Thyroid gland (tissue), 4 donors: ENCODE measurements around the gene SCO2. TPM values are rescaled to one million over a fixed set of nuclear protein-coding genes. Genes with fewer than 3 reads are reported as not detected.
"Not testable (repeated sequence)": the region's sequence is repeated elsewhere in the genome, so short reads cannot be mapped to it uniquely, and the experiment has no call there.

Experiments
- DNase-seq, 2 donors: peaks; one replicate each; pipeline ENCODE4 v3.0.0-alpha.2; 2019
- H3K27ac ChIP-seq, 3 donors: fragments of 200-600 bp; sonication (generic); 1 replicate in 2 of 3; 2 replicates in 1 of 3; pipeline ENCODE4 v1.5.1; 2016 to 2019; ENCODE audit warnings: mild to moderate bottlenecking in 1 of 3, moderate library complexity in 1 of 3
- H3K27me3 ChIP-seq: fragments of 200-600 bp; sonication (generic); one replicate; pipeline ENCODE4 v1.5.1; 2019
- H3K36me3 ChIP-seq, 2 donors: fragments of 200-600 bp; sonication (generic); one replicate each; pipeline ENCODE4 v1.5.1; 2016 to 2019
- H3K4me1 ChIP-seq, 2 donors: fragments of 200-600 bp; sonication (generic); one replicate each; pipeline ENCODE4 v1.5.1; 2017 to 2019
- H3K4me3 ChIP-seq, 3 donors: fragments of 200-600 bp; sonication (generic); replicated peaks in 1 of 3; 1 replicate in 2 of 3; 2 replicates in 1 of 3; pipeline ENCODE4 v1.5.1; 2016; ENCODE audit warnings: mild to moderate bottlenecking in 1 of 3
- H3K9me3 ChIP-seq: fragments of 200-600 bp; sonication (generic); one replicate; pipeline ENCODE4 v1.5.1; 2017
- POLR2A ChIP-seq, 2 donors: fragments of 450-650 bp; IDR thresholded peaks; one replicate each; pipeline ENCODE4 v1.6.1; 2017; ENCODE audit warnings: antibody characterized with exemption in 2 of 2, mild to moderate bottlenecking in 2 of 2, moderate library complexity in 1 of 2
- WGBS, 2 donors: methylation state at CpG; one replicate each; pipeline ENCODE4 v1.1.5; 2017; 5-methylcytosine and 5-hydroxymethylcytosine counted together
- intact Hi-C: fragments of 100-400 bp; cut with DNase I; formaldehyde crosslinking; loops from one replicate; pipeline ENCODE4 v1.15.1; 2023
- total RNA-seq, 4 donors: library from RNA; depleted of rRNA; stranded (reverse); fragments of >200 nt; gene quantifications; one replicate each; pipeline ENCODE4 v1.2.3, GENCODE V29; 2016
- TF ChIP-seq, protein P1 (sequence below), 6 experiments: fragments of 200-600 bp in 3 of 6; fragments of 450-650 bp in 3 of 6; sonication (generic) in 3 of 6; IDR thresholded peaks; one replicate each; pipeline ENCODE4 v1.5.1; 2016 to 2019; ENCODE audit warnings: antibody characterized with exemption in 6 of 6, mild to moderate bottlenecking in 2 of 6, inconsistent platforms in 1 of 6, moderate library complexity in 1 of 6

The SCO2 gene
- total RNA-seq, 4 donors from 2014 or later, result 2.6 to 5.5 (median 2.9) TPM; not detected in 1

DNA sequence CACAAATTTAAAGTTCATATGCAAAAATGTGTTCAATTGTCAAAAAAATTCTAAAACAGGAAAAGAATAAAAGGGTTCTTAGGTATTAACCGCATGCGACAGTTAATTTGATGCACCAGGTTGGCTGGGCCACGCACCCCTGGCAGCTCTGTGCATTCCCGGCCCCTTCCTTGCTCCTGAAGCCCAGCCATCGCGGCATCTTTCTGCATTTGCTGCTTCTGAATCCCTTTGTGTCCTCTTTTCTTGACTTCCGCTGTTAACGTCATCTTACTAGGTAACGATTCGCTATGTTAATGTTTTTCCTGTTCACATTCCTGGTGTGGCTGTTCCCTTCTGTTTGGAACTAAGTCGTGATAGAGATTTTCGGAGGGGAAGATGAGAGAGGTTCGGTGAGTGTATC, 12.4 kb upstream of the SCO2 start:
- H3K4me1 ChIP-seq, result peaks cover 12 to 58% of the 10 kb centered on the region in 2 donors
- no peaks in the 10 kb centered on the region for H3K36me3 ChIP-seq
- no peaks in the 10 kb centered on the region for H3K9me3 ChIP-seq
- TF ChIP-seq, protein P1, sequence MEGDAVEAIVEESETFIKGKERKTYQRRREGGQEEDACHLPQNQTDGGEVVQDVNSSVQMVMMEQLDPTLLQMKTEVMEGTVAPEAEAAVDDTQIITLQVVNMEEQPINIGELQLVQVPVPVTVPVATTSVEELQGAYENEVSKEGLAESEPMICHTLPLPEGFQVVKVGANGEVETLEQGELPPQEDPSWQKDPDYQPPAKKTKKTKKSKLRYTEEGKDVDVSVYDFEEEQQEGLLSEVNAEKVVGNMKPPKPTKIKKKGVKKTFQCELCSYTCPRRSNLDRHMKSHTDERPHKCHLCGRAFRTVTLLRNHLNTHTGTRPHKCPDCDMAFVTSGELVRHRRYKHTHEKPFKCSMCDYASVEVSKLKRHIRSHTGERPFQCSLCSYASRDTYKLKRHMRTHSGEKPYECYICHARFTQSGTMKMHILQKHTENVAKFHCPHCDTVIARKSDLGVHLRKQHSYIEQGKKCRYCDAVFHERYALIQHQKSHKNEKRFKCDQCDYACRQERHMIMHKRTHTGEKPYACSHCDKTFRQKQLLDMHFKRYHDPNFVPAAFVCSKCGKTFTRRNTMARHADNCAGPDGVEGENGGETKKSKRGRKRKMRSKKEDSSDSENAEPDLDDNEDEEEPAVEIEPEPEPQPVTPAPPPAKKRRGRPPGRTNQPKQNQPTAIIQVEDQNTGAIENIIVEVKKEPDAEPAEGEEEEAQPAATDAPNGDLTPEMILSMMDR (IDR thresholded peaks at IDR 0.05), result no peak
- no peak for TF ChIP-seq POLR2A (IDR thresholded peaks at IDR 0.05)
- DNase-seq, result no peak
- peak overlapping the region in 2 of 3 donors; percentile 91 to 96 for H3K27ac ChIP-seq
- intact Hi-C loops, result no loop called here
- 87 to 88% methylated on average over 13 of the region's 13 CpGs for WGBS, 2 donors
- no peak overlapping the region for H3K4me3 ChIP-seq
- no peaks in the 10 kb centered on the region for H3K27me3 ChIP-seq

DNA sequence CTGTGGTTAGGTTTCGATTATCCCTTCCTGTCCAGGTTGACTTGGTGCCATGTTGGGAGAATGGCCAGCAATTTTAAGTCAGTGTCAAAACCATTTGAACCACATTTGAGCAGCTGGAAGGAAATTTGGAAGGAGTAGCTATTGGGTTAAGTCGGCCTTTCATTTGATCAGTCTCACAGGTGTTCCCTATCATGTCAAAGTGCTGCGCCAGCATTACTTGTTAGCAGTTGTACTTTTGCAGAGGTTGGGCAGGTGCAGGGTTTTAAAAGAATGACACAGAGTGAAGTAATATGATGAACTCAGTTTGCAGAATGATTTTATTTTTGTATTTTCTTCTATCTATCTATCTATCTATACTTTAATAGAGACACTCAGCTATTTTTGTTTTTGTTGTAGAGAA, 10.8 kb upstream of the SCO2 start:
- Histone ChIP-seq H3K4me3 (no peak overlapping the region), H3K36me3 (no peaks in the 10 kb centered on the region), H3K9me3 (no peaks in the 10 kb centered on the region), H3K27me3 (no peaks in the 10 kb centered on the region), H3K4me1 (peaks cover 21 to 56% of the 10 kb centered on the region in 2 donors), H3K27ac (no peak overlapping the region)
- DNase-seq, result no peak
- TF ChIP-seq, protein P1 (IDR thresholded peaks at IDR 0.05), result no peak
- TF ChIP-seq POLR2A (IDR thresholded peaks at IDR 0.05), result no peak
- intact Hi-C loops, result no loop called here
- 87 to 88% methylated on average over 3 of the region's 3 CpGs for WGBS, 2 donors

DNA sequence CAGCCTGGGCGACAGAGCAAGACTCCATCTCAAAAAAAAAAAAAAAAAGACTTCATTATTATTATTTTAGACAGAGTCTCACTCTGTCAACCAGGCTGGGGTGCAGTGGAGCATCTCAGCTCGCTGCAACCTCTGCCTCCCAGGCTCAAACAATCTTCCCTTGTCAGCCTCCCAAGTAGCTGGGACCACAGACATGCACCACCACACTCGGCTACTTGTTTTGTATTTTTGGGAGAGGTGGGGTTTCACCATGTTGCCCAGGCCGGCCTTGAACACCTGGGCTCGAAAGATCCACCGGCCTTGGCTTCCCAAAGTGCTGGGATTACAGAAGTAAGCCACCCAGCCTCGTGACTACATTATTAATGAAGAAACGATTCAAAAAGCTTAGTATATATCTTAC, 9.7 kb upstream of the SCO2 start:
- peak overlapping the region in 1 of 3 donors; percentile 60 for H3K27ac ChIP-seq

DNA sequence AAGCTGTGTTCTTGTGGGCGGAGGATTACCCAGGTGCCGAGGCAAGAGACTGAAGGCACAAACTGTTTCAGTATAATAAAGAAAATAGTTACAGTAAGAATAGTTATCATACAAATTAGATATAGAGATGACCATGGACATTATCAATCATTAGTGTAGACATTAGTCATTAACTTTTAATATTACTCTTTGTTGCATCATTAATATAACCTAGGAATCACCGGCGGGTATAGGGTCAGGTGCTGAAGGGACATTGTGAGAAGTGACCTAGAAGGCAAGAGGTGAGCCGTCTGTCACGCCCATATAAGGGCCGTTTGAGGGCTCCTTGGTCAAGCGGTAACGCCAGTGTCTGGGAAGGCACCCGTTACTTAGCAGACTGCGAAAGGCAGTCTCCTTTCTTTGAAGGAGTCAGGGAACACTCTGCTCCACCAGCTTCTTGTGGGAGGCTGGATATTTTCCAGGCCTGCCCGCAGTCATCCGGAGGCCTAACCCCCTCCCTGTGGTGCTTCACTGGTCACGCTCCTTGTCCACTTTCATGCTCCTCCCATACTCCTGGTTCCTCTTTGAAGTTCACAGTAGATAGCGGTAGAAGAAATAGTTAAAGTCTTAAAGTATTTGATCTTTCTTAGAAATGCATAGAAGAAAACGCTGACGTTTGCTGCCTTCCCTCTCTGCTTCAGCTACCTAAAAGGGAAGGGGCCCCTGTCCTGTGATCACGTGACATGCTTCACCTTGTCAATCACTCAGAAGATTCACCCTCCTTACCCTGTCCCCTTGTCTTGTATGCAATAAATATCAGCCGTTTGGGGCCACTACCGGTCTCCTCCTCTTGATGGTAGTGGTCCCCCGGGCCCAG, 8.7 kb upstream of the SCO2 start:
- H3K27me3 ChIP-seq, H3K4me3 ChIP-seq, H3K9me3 ChIP-seq, H3K36me3 ChIP-seq, intact Hi-C loops: not testable (repeated sequence)
- WGBS, 2 donors, result 34 to 43% methylated on average over 21 of the region's 21 CpGs
- Histone ChIP-seq H3K4me1 (peaks cover 25 to 46% of the 10 kb centered on the region in 2 donors), H3K27ac (peak overlapping the region; percentile 1 to 99 (median 35))
- DNase-seq, result peak; percentile 82 to 87
- peak in 1 of 2 donors; percentile 66 for TF ChIP-seq POLR2A (IDR thresholded peaks at IDR 0.05)

More for the DNA sequence above, 9.7 kb upstream of the SCO2 start:
- Histone ChIP-seq H3K36me3 (no peaks in the 10 kb centered on the region), H3K27me3 (no peaks in the 10 kb centered on the region), H3K4me3 (no peak overlapping the region), H3K4me1 (peaks cover 29 to 50% of the 10 kb centered on the region in 2 donors), H3K9me3 (no peaks in the 10 kb centered on the region)
- 80% methylated on average over 8 of the region's 8 CpGs for WGBS, 2 donors
- TF ChIP-seq, protein P1 (IDR thresholded peaks at IDR 0.05), result no peak
- no peak for TF ChIP-seq POLR2A (IDR thresholded peaks at IDR 0.05)
- intact Hi-C loops, result no loop called here
- no peak for DNase-seq

DNA sequence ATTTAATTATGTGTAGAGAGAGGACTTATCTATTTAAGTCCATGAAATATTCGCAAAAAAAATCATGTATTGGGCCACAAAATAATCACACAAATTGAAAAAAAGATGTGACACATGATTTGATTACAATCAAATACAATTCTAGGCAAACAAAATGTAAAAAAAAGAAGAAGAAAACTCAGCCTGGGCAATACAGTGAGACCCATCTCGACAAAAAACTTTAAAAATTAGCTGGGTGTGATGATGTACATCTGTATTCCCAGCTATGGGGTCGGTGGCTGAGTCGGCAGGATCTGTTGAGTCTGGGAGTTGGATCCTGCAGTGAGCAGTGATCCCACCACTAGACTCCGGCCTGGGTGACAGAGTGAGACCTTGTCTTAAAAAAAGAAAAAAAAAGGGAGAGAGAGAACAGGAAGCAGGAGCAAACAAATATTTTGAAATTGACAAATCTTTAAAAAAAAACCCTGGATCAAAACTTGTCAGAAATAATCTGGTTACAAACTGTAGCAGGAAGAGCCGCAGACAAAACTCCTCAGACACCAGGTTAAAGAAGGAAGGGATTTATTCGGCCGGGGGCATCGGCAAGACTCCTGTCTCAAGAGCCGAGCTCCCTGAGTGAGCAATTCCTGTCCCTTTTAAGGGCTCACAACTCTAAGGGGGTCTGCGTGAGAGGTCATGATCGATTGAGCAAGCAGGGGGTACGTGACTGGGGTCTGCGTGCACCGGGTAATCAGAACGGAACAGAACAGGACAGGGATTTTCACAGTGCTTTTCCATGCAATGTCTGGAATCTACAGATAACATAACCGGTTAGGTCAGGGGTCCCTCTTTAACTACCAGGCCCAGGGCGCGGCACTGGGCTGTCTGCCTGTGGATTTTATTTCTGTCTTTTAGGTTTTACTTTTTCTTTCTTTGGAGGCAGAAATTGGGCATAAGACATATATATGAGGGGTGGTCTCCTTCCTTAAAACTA, 7.7 kb upstream of the SCO2 start:
- H3K27ac ChIP-seq, result peak overlapping the region; percentile 35 to 99 (median 85)

More for the DNA sequence above, 7.7 kb upstream of the SCO2 start:
- H3K27me3 ChIP-seq, result no peaks in the 10 kb centered on the region
- intact Hi-C loops, result no loop called here
- no peak overlapping the region for H3K4me3 ChIP-seq
- H3K36me3 ChIP-seq, result no peaks in the 10 kb centered on the region
- H3K4me1 ChIP-seq, result peaks cover 25 to 37% of the 10 kb centered on the region in 2 donors
- TF ChIP-seq, protein P1 (IDR thresholded peaks at IDR 0.05), result no peak
- no peak for TF ChIP-seq POLR2A (IDR thresholded peaks at IDR 0.05)
- no peaks in the 10 kb centered on the region for H3K9me3 ChIP-seq
- 71% methylated on average over 19 of the region's 19 CpGs for WGBS, 2 donors
- DNase-seq, result no peak
